HG03097 (cell line): ENCODE data around the gene RNF17.
"Not testable (repeated sequence)": the region's sequence is repeated elsewhere in the genome, so short reads cannot be mapped to it uniquely, and the experiment has no call there.

Source experiments
- ATAC-seq: cut with Tn5 transposase; IDR thresholded peaks from one replicate; pipeline ENCODE4 v1.9.1; 2021; ENCODE audit not compliant: unreplicated experiment, low FRiP score

RNF17 gene

GRCh38 chr13:24741791-24742190 is 22.2 kb upstream of the RNF17 start:
- ATAC-seq: no peak

- ATAC-seq: no peak
Measured at GRCh38 chr13:24742294-24742693, 21.7 kb upstream of the RNF17 start.

- ATAC-seq: no peak
Measured at GRCh38 chr13:24742977-24743376, 21.0 kb upstream of the RNF17 start.

GRCh38 chr13:24744247-24744646 is 19.7 kb upstream of the RNF17 start:
- no peak for ATAC-seq

DNA sequence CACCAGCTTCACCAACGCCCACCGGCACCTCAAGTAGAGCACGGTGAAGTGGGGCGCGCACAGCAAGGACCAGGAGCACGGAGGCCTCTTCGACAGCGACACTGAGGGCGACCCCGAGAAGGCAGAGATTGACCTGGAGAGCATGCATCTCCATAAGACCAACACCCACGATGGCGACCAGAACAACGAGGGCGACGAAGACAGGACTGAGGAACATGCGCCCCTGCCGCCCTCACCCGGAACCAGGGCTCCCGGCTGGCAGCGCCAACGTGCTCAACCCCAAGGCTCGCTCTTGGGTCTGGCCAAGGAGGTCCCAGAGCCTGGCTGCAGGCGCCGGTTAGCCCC is 18.5 kb upstream of the RNF17 start:
- ATAC-seq: no peak

DNA sequence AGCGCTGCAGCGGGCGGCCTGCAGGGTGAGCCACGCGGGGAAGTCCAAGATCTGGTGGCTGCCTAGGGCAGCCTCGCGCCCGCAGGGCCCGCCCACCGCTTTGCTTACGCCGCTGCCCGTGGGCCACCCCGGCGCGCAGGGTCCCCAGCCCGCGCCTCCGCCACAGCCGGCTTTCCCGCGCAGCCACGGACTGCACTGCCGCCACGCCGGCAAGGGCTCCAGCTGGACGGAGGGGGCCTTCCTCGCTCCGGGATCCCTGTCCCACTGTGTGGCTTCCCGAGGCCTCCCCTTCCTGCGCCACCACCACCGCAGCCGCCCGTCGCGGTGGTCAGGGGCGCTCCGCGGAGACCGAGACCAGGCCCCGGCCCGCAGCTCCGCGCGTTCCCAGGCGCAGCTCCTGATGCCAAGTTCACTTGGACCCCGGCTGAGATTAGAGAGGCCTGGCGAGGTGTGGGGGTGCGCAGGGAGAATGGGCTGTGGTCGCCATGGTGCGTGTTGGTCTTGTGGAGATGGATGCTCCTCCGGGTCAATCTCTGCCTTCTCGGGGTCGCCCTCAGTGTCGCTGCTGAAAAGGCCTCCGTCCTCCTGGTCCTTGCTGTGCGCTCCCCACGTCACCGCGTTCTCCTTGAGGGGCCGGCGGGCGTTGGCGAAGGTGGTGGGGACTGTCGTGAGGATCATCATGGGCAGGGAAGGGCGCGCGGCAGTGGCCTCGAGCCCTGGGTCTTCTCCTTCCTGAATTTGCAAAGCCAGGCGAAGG is 17.9 kb upstream of the RNF17 start:
- no peak for ATAC-seq

DNA sequence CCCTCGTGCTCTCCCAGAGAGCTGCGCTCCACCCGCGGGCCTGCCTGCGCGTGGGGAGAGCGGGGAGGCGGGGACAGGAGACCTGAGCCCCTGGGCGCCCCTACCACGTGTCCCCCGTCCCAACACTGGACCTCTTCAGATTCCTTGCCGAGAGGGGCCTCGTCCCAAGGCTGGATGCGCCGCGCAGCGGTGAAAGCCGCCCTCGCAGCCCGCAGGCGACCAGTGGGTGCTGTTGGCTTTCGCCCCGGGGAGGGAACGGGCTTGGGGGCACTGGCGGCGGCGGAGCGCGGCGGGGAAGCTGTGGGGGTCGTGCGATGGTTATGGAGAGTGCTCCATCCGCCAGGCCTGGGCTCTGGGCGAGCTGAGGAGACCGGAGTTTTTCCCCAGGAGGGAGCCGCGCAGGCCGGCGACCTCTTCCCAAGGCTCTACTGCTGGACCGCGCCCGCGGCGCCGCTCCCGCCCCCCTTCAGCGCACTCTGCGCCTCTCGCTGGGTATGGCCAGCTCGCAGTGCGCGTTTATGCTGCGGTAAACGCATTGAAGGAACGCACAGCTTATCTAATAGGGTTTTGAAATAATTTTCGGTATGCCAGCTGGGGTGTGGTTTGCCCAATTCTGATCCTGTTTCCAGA is 17.2 kb upstream of the RNF17 start:
- no peak for ATAC-seq

- no peak for ATAC-seq
Measured at GRCh38 chr13:24747248-24748060, 16.5 kb upstream of the RNF17 start.

DNA sequence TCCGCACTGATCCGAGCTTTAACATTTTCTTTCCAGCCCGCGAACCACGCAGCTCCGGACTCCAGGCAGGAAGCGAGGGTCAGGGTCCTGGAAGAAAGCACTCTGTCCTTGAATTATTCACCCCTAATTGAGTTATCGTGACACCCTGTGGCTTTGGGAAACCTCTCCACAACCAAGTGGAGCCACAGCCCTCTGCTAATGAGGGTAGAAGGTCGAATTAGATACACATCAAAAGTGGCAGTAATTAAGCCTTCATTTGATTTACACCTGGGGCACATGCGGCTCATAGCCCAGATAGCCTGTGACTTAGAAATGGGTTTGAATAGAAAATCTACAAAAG is 15.9 kb upstream of the RNF17 start:
- ATAC-seq: no peak

DNA sequence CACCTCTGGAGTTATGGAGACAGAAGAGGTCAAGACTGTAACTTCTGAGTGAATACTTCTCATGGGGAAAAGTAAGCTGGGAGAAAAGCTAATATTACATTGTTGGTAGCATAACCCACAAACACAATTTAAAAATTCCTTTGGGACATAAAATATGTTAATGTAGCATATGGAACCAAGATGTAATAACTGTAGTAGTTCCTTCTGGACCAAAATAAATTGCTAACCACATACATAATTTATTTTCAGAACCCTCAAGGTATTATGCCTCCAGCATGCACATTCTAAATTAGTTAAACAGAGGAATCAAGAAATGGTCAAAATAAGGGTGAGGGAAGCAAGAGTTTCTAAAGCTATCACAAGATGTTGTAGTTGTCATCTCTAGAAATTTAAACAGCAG is 4.8 kb upstream of the RNF17 start:
- no peak for ATAC-seq

- no peak for ATAC-seq
Measured at GRCh38 chr13:24764276-24764630, 284 bp downstream of the RNF17 start.

DNA sequence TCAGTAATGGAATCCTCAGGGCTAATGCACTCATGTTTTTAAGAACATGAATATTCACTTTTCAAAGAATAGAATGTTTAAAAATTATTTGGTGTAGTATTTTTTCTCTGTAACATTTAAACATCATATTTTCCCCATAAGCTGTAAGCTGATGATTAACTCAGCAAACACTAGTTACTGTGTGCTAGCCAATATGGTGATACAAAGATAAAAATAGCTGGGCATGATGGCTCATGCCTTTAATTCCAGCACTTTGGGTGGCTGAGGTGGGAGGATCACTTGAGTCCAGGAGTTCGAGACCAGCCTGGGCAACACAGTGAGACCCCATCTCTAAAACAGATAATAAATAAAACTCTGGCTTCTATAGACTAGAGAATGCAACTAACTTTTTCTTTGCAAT is 13.2 kb downstream of the RNF17 start:
- no peak for ATAC-seq

- ATAC-seq: no peak
Measured at GRCh38 chr13:24784319-24784718, 20.4 kb downstream of the RNF17 start.

- ATAC-seq: no peak
Measured at GRCh38 chr13:24788538-24788937, 24.6 kb downstream of the RNF17 start.

DNA sequence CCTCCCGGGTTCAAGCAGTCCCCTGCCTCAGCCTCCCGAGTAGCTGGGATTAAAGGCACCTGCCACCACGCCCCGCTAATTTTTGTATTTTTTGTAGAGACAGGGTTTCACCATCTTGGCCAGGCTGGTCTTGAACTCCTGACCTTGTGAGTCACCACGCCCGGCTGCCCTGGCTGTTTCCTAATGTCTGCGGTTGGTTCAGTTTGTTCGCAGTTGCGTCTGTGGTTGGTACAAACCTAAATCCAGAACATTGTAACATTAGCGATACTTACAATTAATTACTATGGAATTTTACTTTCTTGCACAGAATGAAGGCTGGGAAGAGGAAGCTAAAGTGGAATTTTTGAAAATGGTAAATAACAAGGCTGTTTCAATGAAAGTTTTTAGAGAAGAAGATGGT is 38.1 kb downstream of the RNF17 start:
- ATAC-seq: no peak

GRCh38 chr13:24821207-24821606 is 57.2 kb downstream of the RNF17 start:
- ATAC-seq: no peak

DNA sequence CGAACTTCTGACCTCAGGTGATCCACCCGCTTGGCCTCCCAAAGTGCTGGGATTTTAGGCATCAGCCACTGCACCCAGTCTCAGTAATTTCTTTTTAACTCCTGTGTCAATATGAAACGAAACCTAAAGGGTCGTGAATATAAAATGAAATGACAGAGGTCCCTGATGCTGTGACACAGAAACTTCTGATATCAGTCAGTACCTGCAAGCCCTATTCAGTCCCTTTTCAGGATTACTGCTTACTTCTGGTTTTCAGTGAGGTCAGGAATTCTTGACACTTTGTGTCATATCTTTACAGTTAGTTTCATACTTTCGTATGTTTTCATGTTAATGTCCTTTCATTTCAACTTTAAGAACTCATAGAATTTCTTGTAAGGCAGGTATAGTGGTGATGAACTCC is 58.7 kb downstream of the RNF17 start:
- ATAC-seq: no peak

DNA sequence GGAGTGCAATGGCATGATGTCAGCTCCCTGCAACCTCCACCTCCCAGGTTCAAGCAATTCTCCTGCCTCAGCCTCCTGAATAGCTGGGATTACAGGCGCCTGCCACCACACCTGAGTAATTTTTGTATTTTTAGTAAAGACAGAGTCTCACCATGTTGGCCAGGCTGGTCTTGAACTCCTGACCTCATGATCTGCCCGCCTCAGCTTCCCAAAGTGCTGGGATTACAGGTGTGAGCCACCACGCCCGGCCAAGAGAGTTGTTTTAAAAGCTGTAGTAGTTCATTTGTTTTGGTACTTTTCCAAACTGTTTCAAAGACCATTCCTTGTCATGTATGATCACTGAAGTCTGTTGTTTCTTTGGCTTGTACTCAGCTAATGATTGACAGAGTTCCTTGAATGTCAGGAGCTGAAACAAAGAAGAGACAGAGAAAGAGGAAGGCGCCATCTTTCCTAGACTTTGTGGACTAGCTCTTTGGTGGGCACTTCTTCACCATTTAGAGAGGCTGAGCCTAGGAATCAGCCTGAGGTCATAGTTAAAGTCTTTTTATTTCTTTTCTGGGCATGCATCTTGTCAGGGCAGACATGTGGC is 59.2 kb downstream of the RNF17 start:
- not testable (repeated sequence) for ATAC-seq

DNA sequence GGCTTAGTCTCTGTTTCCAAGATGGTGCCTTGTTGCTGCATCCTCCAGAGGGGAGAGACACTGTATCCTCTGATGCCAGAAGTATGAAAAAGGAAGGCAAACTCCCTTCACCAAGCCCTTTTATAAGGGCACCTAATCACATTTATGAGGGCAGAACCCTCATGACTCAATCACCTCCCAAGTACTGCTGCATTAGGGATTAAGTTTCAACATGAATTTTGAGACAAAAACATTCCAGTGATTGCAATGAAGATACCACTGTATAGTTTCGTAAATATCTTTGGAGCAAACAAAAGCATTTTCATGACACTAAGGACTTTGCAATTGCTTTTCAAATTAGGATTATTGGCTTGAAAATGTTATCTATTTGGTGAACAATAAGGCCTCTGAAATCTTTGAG is 63.8 kb downstream of the RNF17 start:
- no peak for ATAC-seq

DNA sequence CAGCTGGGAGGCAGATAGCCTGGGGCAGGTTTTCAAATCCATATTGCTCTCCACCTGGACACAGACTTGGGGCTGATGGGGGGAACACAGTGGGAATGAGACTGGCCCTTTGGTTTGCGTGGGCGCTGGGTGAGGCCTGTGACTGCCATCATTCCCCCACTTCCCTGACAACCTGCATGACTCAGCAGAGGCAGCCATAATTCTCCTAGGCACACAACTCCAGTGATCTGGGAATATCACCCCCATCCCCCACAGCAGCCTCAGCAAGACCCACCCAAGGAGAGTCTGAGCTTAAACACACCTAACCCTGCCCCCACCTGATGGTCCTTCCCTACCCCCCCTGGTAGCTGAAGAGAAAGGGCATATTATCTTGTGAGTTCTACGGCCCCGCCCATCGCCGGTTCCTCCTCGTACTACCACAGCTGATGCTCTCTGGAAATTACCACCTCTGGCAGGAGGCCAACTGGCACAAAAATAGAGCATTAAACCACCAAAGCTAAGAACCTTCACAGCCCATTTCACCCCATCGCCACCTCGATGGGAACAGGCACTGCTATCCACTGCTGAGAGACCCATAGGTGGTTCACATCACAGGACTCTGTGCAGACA is 71.0 kb downstream of the RNF17 start:
- ATAC-seq: no peak

GRCh38 chr13:24837528-24837927 is 73.6 kb downstream of the RNF17 start:
- ATAC-seq: not testable (repeated sequence)
